DOHH2 (cell line): ENCODE data around the gene SIGLEC11.
"Not testable (repeated sequence)": the region's sequence is repeated elsewhere in the genome, so short reads cannot be mapped to it uniquely, and the experiment has no call there.

ENCODE experiments used
- H3F3A ChIP-seq: fragments of 200-600 bp; sonication (generic), shearing (Covaris generic); 2 replicates; pipeline ENCODE4 v1.6.0; 2016; ENCODE audit warnings: antibody characterized with exemption, mild to moderate bottlenecking; ENCODE audit not compliant: control insufficient read depth, insufficient read depth
- H3K27ac ChIP-seq: fragments of 200-600 bp; sonication (generic); 2 replicates; pipeline ENCODE4 v1.5.1; 2014; ENCODE audit warnings: low read depth, mild to moderate bottlenecking, low read length, moderate library complexity
- H3K27me3 ChIP-seq: fragments of 200-600 bp; sonication (generic); 2 replicates; pipeline ENCODE4 v1.6.1; 2014; ENCODE audit warnings: mild to moderate bottlenecking, low read length, mixed read lengths; ENCODE audit not compliant: control insufficient read depth
- H3K36me3 ChIP-seq: fragments of 200-600 bp; sonication (generic); 2 replicates; pipeline ENCODE4 v1.6.1; 2014; ENCODE audit warnings: mild to moderate bottlenecking, low read length, moderate library complexity, mixed read lengths; ENCODE audit not compliant: control insufficient read depth
- H3K4me1 ChIP-seq: fragments of 200-600 bp; sonication (generic); 2 replicates; pipeline ENCODE4 v1.6.1; 2014; ENCODE audit warnings: mild to moderate bottlenecking, low read length, mixed read lengths; ENCODE audit not compliant: control insufficient read depth
- H3K4me2 ChIP-seq: fragments of 200-600 bp; sonication (generic); 2 replicates; pipeline ENCODE4 v1.6.0; 2014; ENCODE audit warnings: mild to moderate bottlenecking, low read length, moderate library complexity
- H3K4me3 ChIP-seq: fragments of 200-600 bp; sonication (generic); 2 replicates; pipeline ENCODE4 v1.5.1; 2014; ENCODE audit warnings: mild to moderate bottlenecking, low read length, mixed read lengths
- H3K79me2 ChIP-seq: fragments of 200-600 bp; sonication (generic); 2 replicates; pipeline ENCODE4 v1.6.1; 2014; ENCODE audit warnings: mild to moderate bottlenecking, low read length, mixed read lengths; ENCODE audit not compliant: control insufficient read depth
- H3K9me2 ChIP-seq: fragments of 200-600 bp; sonication (generic); replicated peaks from 2 replicates; pipeline ENCODE4 v1.6.1; 2014; ENCODE audit warnings: mild to moderate bottlenecking, low read length, mixed read lengths; ENCODE audit not compliant: control insufficient read depth
- H3K9me3 ChIP-seq: fragments of 200-600 bp; sonication (generic); 2 replicates; pipeline ENCODE4 v1.6.1; 2014; ENCODE audit warnings: antibody characterized with exemption, low read length, mixed read lengths; ENCODE audit not compliant: control insufficient read depth, insufficient read depth
- H4K20me1 ChIP-seq: fragments of 200-600 bp; sonication (generic); 2 replicates; pipeline ENCODE4 v1.6.0; 2014; ENCODE audit warnings: low read depth, mild to moderate bottlenecking, antibody characterized with exemption, low read length, moderate library complexity; ENCODE audit not compliant: control insufficient read depth, insufficient read depth
- EZH2phosphoT487 ChIP-seq: fragments of 200-600 bp; sonication (generic); IDR thresholded peaks from 2 replicates; pipeline ENCODE4 v1.6.1; 2017; ENCODE audit warnings: borderline replicate concordance, mild to moderate bottlenecking, antibody characterized with exemption, low read length, moderate library complexity, mixed read lengths
- TF ChIP-seq, protein P1 (sequence below): fragments of 200-600 bp; sonication (generic); IDR thresholded peaks from one replicate; pipeline ENCODE4 v1.5.1; 2014; ENCODE audit warnings: antibody characterized with exemption, mild to moderate bottlenecking, low read depth, low read length; ENCODE audit not compliant: poor library complexity, severe bottlenecking

SIGLEC11 gene, protein sequence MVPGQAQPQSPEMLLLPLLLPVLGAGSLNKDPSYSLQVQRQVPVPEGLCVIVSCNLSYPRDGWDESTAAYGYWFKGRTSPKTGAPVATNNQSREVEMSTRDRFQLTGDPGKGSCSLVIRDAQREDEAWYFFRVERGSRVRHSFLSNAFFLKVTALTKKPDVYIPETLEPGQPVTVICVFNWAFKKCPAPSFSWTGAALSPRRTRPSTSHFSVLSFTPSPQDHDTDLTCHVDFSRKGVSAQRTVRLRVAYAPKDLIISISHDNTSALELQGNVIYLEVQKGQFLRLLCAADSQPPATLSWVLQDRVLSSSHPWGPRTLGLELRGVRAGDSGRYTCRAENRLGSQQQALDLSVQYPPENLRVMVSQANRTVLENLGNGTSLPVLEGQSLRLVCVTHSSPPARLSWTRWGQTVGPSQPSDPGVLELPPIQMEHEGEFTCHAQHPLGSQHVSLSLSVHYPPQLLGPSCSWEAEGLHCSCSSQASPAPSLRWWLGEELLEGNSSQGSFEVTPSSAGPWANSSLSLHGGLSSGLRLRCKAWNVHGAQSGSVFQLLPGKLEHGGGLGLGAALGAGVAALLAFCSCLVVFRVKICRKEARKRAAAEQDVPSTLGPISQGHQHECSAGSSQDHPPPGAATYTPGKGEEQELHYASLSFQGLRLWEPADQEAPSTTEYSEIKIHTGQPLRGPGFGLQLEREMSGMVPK

DNA sequence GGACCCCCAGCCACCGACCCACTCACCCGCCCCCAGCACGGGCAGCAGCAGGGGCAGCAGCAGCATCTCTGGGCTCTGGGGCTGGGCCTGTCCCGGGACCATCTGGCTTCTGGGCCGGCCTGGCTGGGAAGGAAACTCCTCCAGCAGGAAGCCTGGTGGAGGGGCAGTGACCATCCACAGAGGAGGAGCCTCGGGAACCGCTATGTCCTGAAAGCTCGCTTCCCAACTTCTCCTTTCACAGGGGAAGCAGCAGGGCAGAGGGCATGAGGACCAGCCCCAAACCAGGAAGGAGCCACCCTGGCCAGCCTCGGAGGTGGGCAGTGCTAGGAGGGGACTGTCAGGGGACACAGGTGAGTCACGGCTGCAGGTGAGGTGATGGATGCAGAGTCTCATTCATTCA lies at the start of gene SIGLEC11:
SIGLEC11 (minus strand) TSS at position 193 of the 400 bp plus-strand sequence; CDS start at position 102, 91 bp downstream.
- not testable (repeated sequence) for H4K20me1 ChIP-seq, H3K9me3 ChIP-seq, H3K4me2 ChIP-seq, H3K27ac ChIP-seq, H3K4me1 ChIP-seq, H3K9me2 ChIP-seq, H3K79me2 ChIP-seq, H3F3A ChIP-seq, H3K4me3 ChIP-seq, H3K27me3 ChIP-seq, H3K36me3 ChIP-seq

DNA sequence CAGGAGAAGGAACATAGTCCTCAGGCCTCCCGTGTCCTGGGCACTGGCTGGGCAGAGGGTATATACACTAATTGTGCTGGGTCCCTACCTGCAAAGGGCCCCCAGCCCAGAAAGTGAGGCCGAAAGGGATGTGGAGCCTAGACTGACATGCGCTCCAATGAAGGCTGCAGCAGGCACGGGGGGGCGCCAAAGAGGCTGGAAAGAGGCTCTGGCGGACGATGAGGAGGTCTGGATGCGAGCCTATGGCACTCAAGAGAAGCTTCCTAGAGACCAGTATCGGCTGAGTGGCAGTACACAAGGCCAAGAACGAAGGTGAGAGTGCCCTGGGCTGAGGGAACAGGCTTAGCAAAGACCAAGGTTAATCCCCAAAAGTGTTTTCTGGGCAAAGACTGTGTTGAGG lies 47.6 kb upstream of the SIGLEC11 start:
- Histone ChIP-seq H3K27me3 (no peaks in the 10 kb centered on the region), H4K20me1 (no peaks in the 10 kb centered on the region), H3K4me3 (no peak overlapping the region), H3K79me2 (no peaks in the 10 kb centered on the region), H3K9me3 (no peaks in the 10 kb centered on the region), H3F3A (no peaks in the 10 kb centered on the region), H3K9me2 (no peaks in the 10 kb centered on the region), H3K4me1 (no peaks in the 10 kb centered on the region), H3K36me3 (peaks cover 39% of the 10 kb centered on the region), H3K4me2 (no peak overlapping the region), H3K27ac (no peak overlapping the region)
- TF ChIP-seq, protein P1, sequence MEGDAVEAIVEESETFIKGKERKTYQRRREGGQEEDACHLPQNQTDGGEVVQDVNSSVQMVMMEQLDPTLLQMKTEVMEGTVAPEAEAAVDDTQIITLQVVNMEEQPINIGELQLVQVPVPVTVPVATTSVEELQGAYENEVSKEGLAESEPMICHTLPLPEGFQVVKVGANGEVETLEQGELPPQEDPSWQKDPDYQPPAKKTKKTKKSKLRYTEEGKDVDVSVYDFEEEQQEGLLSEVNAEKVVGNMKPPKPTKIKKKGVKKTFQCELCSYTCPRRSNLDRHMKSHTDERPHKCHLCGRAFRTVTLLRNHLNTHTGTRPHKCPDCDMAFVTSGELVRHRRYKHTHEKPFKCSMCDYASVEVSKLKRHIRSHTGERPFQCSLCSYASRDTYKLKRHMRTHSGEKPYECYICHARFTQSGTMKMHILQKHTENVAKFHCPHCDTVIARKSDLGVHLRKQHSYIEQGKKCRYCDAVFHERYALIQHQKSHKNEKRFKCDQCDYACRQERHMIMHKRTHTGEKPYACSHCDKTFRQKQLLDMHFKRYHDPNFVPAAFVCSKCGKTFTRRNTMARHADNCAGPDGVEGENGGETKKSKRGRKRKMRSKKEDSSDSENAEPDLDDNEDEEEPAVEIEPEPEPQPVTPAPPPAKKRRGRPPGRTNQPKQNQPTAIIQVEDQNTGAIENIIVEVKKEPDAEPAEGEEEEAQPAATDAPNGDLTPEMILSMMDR = peak; percentile 44
- no peak for TF ChIP-seq EZH2phosphoT487

DNA sequence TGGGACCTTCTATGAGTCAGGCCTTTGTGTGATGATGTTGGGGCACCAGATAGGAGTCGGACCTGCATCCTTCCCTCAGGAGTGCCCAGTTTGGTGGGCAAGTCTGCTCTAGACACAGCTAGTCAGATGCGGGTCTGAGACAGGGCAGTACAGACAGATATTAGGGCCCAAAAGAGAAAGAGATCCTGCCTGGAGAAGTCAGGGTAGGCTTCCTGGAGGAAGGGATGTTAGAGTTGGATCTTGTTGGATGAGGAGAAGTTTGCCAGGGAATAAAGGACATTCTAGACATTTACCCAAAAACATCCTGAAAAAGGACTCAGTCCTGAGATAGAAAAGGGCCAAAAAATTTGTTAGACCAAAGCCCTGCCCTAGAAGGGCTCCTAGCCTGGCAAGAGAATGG lies 47.0 kb upstream of the SIGLEC11 start:
- Histone ChIP-seq H3F3A (no peaks in the 10 kb centered on the region), H3K27ac (no peak overlapping the region), H3K36me3 (peaks cover 37% of the 10 kb centered on the region), H3K4me1 (no peaks in the 10 kb centered on the region), H3K4me2 (no peak overlapping the region), H3K9me3 (no peaks in the 10 kb centered on the region), H3K4me3 (no peak overlapping the region), H3K79me2 (no peaks in the 10 kb centered on the region), H3K9me2 (no peaks in the 10 kb centered on the region), H3K27me3 (no peaks in the 10 kb centered on the region), H4K20me1 (no peaks in the 10 kb centered on the region)
- TF ChIP-seq, protein P1 = no peak
- TF ChIP-seq EZH2phosphoT487 = no peak

DNA sequence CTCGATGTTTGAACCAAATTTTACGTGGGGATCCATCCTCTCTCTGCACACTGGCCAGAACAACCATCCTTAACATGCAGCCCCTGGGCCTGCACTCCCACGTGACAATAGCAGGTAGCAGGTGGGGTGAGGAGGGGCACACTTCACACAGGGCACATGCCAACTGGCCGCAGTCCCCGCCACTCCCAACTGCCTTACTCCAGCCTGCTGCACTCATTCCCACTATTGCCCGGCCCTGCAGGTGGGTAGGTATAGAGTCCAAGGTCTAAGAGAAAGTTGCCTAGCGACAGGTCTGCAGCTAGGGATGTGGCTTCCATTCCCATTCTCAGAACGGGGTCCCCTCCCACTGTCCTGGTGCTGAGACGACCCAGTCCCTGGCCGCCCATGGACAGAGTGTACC lies 46.2 kb upstream of the SIGLEC11 start:
- H3K4me1 ChIP-seq = no peaks in the 10 kb centered on the region
- H3K4me2 ChIP-seq = no peak overlapping the region
- peaks cover 37% of the 10 kb centered on the region for H3K36me3 ChIP-seq
- H3K9me3 ChIP-seq = no peaks in the 10 kb centered on the region
- H3K27me3 ChIP-seq = no peaks in the 10 kb centered on the region
- H3K4me3 ChIP-seq = no peak overlapping the region
- H3K79me2 ChIP-seq = no peaks in the 10 kb centered on the region
- no peaks in the 10 kb centered on the region for H3K9me2 ChIP-seq
- no peaks in the 10 kb centered on the region for H4K20me1 ChIP-seq
- no peak for TF ChIP-seq EZH2phosphoT487
- TF ChIP-seq, protein P1 = no peak
- no peak overlapping the region for H3K27ac ChIP-seq
- H3F3A ChIP-seq = no peaks in the 10 kb centered on the region
